HEK293 (cell line): ENCODE measurements around the gene CABLES2.

ENCODE experiments used
- ATF2 ChIP-seq: fragments of 450-650 bp; formaldehyde crosslinking; IDR thresholded peaks from 2 replicates; pipeline ENCODE4 v1.5.1; 2016; ENCODE audit warnings: missing biosample characterization, missing genetic modification characterization, low read depth
- PRDM1 ChIP-seq: fragments of 450-650 bp; formaldehyde crosslinking; IDR thresholded peaks from 2 replicates; pipeline ENCODE4; 2016; ENCODE audit warnings: missing biosample characterization, missing genetic modification characterization
- PRDM2 ChIP-seq: fragments of 450-650 bp; formaldehyde crosslinking; IDR thresholded peaks from 2 replicates; pipeline ENCODE4 v1.5.1; 2016; ENCODE audit warnings: missing biosample characterization, missing genetic modification characterization, borderline replicate concordance
- PRDM4 ChIP-seq: fragments of 450-650 bp; formaldehyde crosslinking; IDR thresholded peaks from 2 replicates; pipeline ENCODE4 v1.5.1; 2017; ENCODE audit warnings: missing biosample characterization, missing genetic modification characterization
- PRDM6 ChIP-seq: fragments of 450-650 bp; formaldehyde crosslinking; IDR thresholded peaks from 2 replicates; pipeline ENCODE4 v1.5.1; 2017; ENCODE audit warnings: missing biosample characterization, missing genetic modification characterization
- ZNF16 ChIP-seq: fragments of 450-650 bp; formaldehyde crosslinking; IDR thresholded peaks from 2 replicates; pipeline ENCODE4 v1.5.1; 2016; ENCODE audit warnings: low read depth, missing biosample characterization, missing genetic modification characterization
- ZNF223 ChIP-seq: fragments of 450-650 bp; formaldehyde crosslinking; IDR thresholded peaks from 2 replicates; pipeline ENCODE4 v1.5.1; 2016; ENCODE audit warnings: missing biosample characterization, missing genetic modification characterization
- ZNF426 ChIP-seq: fragments of 450-650 bp; formaldehyde crosslinking; IDR thresholded peaks from 2 replicates; pipeline ENCODE4 v1.5.1; 2017; ENCODE audit warnings: missing biosample characterization, missing genetic modification characterization, mild to moderate bottlenecking, inconsistent platforms, moderate library complexity
- ZNF48 ChIP-seq: fragments of 450-650 bp; formaldehyde crosslinking; IDR thresholded peaks from 2 replicates; pipeline ENCODE4 v1.5.1; 2016; ENCODE audit warnings: missing biosample characterization, missing genetic modification characterization
- ZNF514 ChIP-seq: fragments of 450-650 bp; formaldehyde crosslinking; IDR thresholded peaks from 2 replicates; pipeline ENCODE4 v1.5.1; 2016; ENCODE audit warnings: missing biosample characterization, missing genetic modification characterization
- ZNF555 ChIP-seq: fragments of 450-650 bp; formaldehyde crosslinking; conservative IDR thresholded peaks from 2 replicates; pipeline ENCODE4 v1.5.1; 2017; ENCODE audit warnings: missing biosample characterization, mild to moderate bottlenecking, missing genetic modification characterization, inconsistent platforms
- ZNF571 ChIP-seq: fragments of 450-650 bp; formaldehyde crosslinking; IDR thresholded peaks from 2 replicates; pipeline ENCODE4 v1.5.0; 2017; ENCODE audit warnings: missing biosample characterization, missing genetic modification characterization
- ZNF626 ChIP-seq: fragments of 450-650 bp; sonication (Bioruptor Pico); formaldehyde crosslinking; IDR thresholded peaks from 2 replicates; pipeline ENCODE4 v1.5.1; 2018; ENCODE audit warnings: missing biosample characterization, missing genetic modification characterization, inconsistent platforms
- ZNF677 ChIP-seq: fragments of 450-650 bp; IDR thresholded peaks from 2 replicates; pipeline ENCODE4 v1.5.0; 2018; ENCODE audit warnings: missing biosample characterization, mild to moderate bottlenecking, missing genetic modification characterization, moderate library complexity
- ZSCAN16 ChIP-seq: fragments of 450-650 bp; formaldehyde crosslinking; IDR thresholded peaks from 2 replicates; pipeline ENCODE4 v1.5.1; 2016; ENCODE audit warnings: missing biosample characterization, missing genetic modification characterization
- TF ChIP-seq, protein P1 (sequence below): fragments of 450-650 bp; formaldehyde crosslinking; optimal IDR thresholded peaks from 2 replicates; pipeline ENCODE3; 2016; ENCODE audit warnings: missing biosample characterization, mild to moderate bottlenecking, missing genetic modification characterization
- TF ChIP-seq, protein P2 (sequence below): fragments of 450-650 bp; formaldehyde crosslinking; IDR thresholded peaks from 2 replicates; pipeline ENCODE4 v1.5.1; 2016; ENCODE audit warnings: missing biosample characterization, missing genetic modification characterization
- TF ChIP-seq, protein P3 (sequence below): fragments of 450-650 bp; formaldehyde crosslinking; conservative IDR thresholded peaks from 2 replicates; pipeline ENCODE4 v1.5.1; 2016; ENCODE audit warnings: low read depth, missing biosample characterization, missing genetic modification characterization

CABLES2 gene

GRCh38 chr20:62409931-62410745 is 3.1 kb upstream of the CABLES2 start (continued):
- TF ChIP-seq ZSCAN16 (tag by site-specific recombination) (no peak), ZNF571 (no peak), ZNF223 (no peak), ZNF514 (no peak), PRDM1 (tag by site-specific recombination) (no peak), PRDM2 (tag by site-specific recombination) (no peak), ATF2 (tag by site-specific recombination) (no peak), ZNF555 (no peak), ZNF626 (tag by site-specific recombination) (no peak), ZNF426 (no peak), ZNF48 (no peak), PRDM4 (tag by site-specific recombination) (no peak), ZNF677 (tag by site-specific recombination) (no peak), PRDM6 (tag by site-specific recombination) (no peak), ZNF16 (tag by site-specific recombination) (no peak)
- TF ChIP-seq, protein P1, sequence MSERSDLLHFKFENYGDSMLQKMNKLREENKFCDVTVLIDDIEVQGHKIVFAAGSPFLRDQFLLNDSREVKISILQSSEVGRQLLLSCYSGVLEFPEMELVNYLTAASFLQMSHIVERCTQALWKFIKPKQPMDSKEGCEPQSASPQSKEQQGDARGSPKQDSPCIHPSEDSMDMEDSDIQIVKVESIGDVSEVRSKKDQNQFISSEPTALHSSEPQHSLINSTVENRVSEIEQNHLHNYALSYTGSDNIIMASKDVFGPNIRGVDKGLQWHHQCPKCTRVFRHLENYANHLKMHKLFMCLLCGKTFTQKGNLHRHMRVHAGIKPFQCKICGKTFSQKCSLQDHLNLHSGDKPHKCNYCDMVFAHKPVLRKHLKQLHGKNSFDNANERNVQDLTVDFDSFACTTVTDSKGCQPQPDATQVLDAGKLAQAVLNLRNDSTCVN (tag by site-specific recombination) = peak; percentile 39
- TF ChIP-seq, protein P2, sequence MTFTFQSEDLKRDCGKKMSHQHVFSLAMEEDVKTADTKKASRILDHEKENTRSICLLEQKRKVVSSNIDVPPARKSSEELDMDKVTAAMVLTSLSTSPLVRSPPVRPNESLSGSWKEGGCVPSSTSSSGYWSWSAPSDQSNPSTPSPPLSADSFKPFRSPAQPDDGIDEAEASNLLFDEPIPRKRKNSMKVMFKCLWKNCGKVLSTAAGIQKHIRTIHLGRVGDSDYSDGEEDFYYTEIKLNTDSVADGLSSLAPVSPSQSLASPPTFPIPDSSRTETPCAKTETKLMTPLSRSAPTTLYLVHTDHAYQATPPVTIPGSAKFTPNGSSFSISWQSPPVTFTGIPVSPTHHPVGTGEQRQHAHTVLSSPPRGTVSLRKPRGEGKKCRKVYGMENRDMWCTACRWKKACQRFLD (tag by site-specific recombination) = no peak
- TF ChIP-seq, protein P3, sequence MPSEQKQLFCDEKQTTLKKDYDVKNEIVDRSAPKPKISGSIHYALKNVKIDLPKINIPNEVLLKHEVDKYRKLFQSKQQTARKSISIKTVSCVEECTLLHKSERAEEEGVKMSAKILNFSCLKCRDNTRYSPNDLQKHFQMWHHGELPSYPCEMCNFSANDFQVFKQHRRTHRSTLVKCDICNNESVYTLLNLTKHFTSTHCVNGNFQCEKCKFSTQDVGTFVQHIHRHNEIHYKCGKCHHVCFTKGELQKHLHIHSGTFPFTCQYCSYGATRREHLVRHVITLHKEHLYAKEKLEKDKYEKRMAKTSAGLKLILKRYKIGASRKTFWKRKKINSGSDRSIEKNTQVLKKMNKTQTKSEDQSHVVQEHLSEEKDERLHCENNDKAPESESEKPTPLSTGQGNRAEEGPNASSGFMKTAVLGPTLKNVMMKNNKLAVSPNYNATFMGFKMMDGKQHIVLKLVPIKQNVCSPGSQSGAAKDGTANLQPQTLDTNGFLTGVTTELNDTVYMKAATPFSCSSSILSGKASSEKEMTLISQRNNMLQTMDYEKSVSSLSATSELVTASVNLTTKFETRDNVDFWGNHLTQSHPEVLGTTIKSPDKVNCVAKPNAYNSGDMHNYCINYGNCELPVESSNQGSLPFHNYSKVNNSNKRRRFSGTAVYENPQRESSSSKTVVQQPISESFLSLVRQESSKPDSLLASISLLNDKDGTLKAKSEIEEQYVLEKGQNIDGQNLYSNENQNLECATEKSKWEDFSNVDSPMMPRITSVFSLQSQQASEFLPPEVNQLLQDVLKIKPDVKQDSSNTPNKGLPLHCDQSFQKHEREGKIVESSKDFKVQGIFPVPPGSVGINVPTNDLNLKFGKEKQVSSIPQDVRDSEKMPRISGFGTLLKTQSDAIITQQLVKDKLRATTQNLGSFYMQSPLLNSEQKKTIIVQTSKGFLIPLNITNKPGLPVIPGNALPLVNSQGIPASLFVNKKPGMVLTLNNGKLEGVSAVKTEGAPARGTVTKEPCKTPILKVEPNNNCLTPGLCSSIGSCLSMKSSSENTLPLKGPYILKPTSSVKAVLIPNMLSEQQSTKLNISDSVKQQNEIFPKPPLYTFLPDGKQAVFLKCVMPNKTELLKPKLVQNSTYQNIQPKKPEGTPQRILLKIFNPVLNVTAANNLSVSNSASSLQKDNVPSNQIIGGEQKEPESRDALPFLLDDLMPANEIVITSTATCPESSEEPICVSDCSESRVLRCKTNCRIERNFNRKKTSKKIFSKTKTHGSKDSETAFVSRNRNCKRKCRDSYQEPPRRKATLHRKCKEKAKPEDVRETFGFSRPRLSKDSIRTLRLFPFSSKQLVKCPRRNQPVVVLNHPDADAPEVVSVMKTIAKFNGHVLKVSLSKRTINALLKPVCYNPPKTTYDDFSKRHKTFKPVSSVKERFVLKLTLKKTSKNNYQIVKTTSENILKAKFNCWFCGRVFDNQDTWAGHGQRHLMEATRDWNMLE = no peak
